Esophagus squamous epithelium (tissue), 5 donors: ENCODE results near the gene CCT5. TPM values are rescaled to one million over a fixed set of nuclear protein-coding genes. Genes with fewer than 3 reads are reported as not detected.
"Not testable (repeated sequence)": the region's sequence is repeated elsewhere in the genome, so short reads cannot be mapped to it uniquely, and the experiment has no call there.

Source experiments
- DNase-seq: peaks from one replicate; lab custom pipeline; 2025; lab: John Stamatoyannopoulos, UW
- H3K27ac ChIP-seq, 4 donors: fragments of 200-600 bp; sonication (generic); one replicate each; pipeline ENCODE4 v1.5.1; 2016 to 2019; ENCODE audit warnings: mild to moderate bottlenecking in 1 of 4
- H3K27me3 ChIP-seq, 4 donors: fragments of 200-600 bp; sonication (generic); 1 replicate in 3 of 4; 2 replicates in 1 of 4; pipeline versions ENCODE4 v1.5.1 to v1.6.0; 2017 to 2021; ENCODE audit warnings: antibody characterized with exemption in 1 of 4
- H3K36me3 ChIP-seq, 3 donors: fragments of 200-600 bp; sonication (generic); one replicate each; pipeline ENCODE4 v1.5.1; 2016 to 2019
- H3K4me1 ChIP-seq, 3 donors: fragments of 200-600 bp; sonication (generic); one replicate each; pipeline ENCODE4 v1.5.1; 2017 to 2019
- H3K4me3 ChIP-seq, 4 donors: fragments of 200-600 bp; sonication (generic); 1 replicate in 3 of 4; 2 replicates in 1 of 4; pipeline ENCODE4 v1.5.1; 2016 to 2019; ENCODE audit warnings: mild to moderate bottlenecking in 2 of 4, moderate library complexity in 1 of 4
- H3K9me3 ChIP-seq, 3 donors: fragments of 200-600 bp; sonication (generic); one replicate each; pipeline ENCODE4 v1.5.1; 2016 to 2019
- CTCF ChIP-seq, 6 experiments: fragments of 450-650 bp in 4 of 6; fragments of 200-600 bp in 2 of 6; sonication (generic) in 2 of 6; IDR thresholded peaks; one replicate each; pipeline ENCODE4 v1.5.1; 2016 to 2019; ENCODE audit warnings: antibody characterized with exemption in 6 of 6, mild to moderate bottlenecking in 4 of 6, moderate library complexity in 4 of 6
- POLR2A ChIP-seq, 4 donors: fragments of 450-650 bp; IDR thresholded peaks; one replicate each; pipeline ENCODE4 v1.6.1; 2017; ENCODE audit warnings: antibody characterized with exemption in 4 of 4, mild to moderate bottlenecking in 4 of 4, moderate library complexity in 3 of 4
- WGBS, 2 donors: methylation state at CpG; one replicate each; pipeline ENCODE4 v1.1.5; 2018; 5-methylcytosine and 5-hydroxymethylcytosine counted together
- intact Hi-C: fragments of 100-400 bp; cut with DNase I; formaldehyde crosslinking; loops from one replicate; pipeline ENCODE4 v1.15.0; 2022
- total RNA-seq, 4 donors: library from RNA; depleted of rRNA; stranded (reverse); fragments of >200 nt; gene quantifications; one replicate each; pipeline ENCODE4 v1.1.0, GENCODE V29; 2016
- donor health status: DM: yes; HTN: yes; CAD: no.

CCT5 gene
- total RNA-seq, 4 donors from 2014 or later, result 122 to 331 (median 226) TPM

DNA sequence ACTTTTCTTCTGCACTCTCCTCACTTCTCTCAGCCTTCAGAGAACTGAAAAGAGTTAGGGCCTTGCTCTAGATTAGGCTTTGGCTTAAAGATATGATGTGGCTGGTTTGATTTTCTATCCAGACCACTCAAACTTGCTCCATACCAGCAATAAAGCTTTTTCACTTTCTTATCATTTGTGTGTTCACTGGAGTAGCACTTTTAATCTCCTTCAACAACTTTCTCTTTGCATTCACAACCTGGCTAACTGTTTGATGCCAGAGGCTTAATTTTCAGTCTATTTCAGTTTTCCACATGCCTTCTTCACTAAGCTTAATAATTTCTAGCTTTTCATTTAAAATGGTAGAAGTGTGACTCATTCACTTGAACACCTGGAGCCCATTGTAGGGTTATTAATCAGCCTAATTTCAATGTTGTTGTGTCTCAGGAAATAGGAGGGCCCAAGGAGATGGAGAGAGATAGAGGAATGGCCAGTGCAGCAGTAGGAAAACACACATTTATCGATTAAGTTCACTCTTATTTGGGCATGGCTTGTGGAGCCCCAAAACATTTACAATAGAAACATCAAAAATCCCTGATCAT is 6.3 kb upstream of the CCT5 start:
- TF ChIP-seq POLR2A (IDR thresholded peaks at IDR 0.05) (no peak), CTCF (IDR thresholded peaks at IDR 0.05) (no peak)
- Histone ChIP-seq H3K27me3 (no peaks in the 10 kb centered on the region), H3K4me3 (no peak overlapping the region), H3K36me3 (peaks cover 0 to 4% (median 0%) of the 10 kb centered on the region in 3 donors), H3K27ac (no peak overlapping the region), H3K4me1 (peaks cover under 1 to 23% (median 7%) of the 10 kb centered on the region in 3 donors), H3K9me3 (no peaks in the 10 kb centered on the region)
- no peak for DNase-seq
- intact Hi-C loops, result no loop called here
- WGBS, 2 donors, result 52 to 58% methylated on average over 1 of the region's 1 CpG

DNA sequence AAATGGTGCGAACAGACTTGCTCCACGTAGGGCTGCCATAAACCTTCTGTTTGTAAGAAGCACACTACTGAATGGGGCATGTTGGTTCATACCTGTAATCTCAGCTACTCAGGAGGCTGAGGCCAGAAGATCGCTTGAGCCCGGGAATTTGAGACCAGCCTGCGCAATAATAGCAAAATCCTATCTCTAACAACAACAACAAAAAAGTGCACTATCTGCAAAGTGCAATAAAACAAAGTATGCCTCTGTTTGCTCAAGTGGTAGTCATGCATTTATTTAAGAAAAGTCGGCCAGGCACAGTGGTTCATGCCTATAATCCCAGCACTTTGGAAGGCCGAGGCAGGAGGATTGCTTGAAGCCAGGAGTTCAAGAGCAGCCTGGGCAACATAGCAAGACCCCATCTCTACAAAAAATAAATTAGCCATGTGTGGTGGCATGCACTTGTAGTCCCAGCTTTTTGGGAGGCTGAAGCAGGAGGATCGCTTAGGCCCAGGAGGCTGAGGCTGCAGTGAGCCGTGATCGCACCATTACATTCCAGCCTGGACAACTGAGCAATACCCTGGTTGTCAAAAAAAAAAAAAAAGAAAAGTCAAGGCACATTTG is 5.6 kb upstream of the CCT5 start:
- DNase-seq, result no peak
- WGBS, 2 donors, result 89 to 93% methylated on average over 8 to 10 of the region's 10 CpGs
- Histone ChIP-seq H3K36me3 (no peaks in the 10 kb centered on the region), H3K27ac (no peak overlapping the region), H3K4me1 (peaks cover 4 to 29% (median 11%) of the 10 kb centered on the region in 3 donors), H3K9me3 (no peaks in the 10 kb centered on the region), H3K27me3 (no peaks in the 10 kb centered on the region), H3K4me3 (no peak overlapping the region)
- TF ChIP-seq POLR2A (IDR thresholded peaks at IDR 0.05) (no peak), CTCF (IDR thresholded peaks at IDR 0.05) (no peak)
- intact Hi-C loops, result no loop called here

DNA sequence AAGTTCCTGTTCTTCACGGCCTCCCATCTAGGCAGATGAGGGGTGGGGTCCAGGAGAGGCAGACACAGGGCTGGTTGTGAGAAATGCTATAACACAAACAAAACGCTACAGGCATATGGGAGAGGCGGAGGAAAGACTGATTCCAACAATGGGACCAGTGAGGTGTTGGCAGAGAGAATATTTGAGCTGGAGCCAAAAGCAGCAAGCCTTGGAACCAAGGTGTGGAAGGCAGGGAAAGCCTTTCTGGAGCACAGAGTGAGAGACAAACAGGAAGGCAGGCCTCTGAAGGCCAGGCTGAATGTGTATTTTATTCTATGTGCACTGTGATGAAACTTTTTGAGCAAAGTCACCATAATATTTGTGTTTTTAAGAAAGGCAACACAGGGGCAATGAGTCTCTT is 3.3 kb upstream of the CCT5 start:
- no peak for DNase-seq
- H3K9me3 ChIP-seq, result no peaks in the 10 kb centered on the region
- H3K27ac ChIP-seq, result peak overlapping the region in 1 of 4 donors; percentile 8
- 51 to 64% methylated on average over 3 of the region's 3 CpGs for WGBS, 2 donors
- H3K36me3 ChIP-seq, result no peaks in the 10 kb centered on the region
- intact Hi-C loops, result no loop called here
- H3K4me1 ChIP-seq, result peaks cover 7 to 40% (median 19%) of the 10 kb centered on the region in 3 donors
- no peaks in the 10 kb centered on the region for H3K27me3 ChIP-seq
- H3K4me3 ChIP-seq, result no peak overlapping the region
- TF ChIP-seq POLR2A (IDR thresholded peaks at IDR 0.05) (no peak), CTCF (IDR thresholded peaks at IDR 0.05) (no peak)

- H3K27me3 ChIP-seq, H3K4me3 ChIP-seq, H3K36me3 ChIP-seq, intact Hi-C loops, DNase-seq, H3K9me3 ChIP-seq: not testable (repeated sequence)
- H3K4me1 ChIP-seq, result peaks cover 8 to 45% (median 23%) of the 10 kb centered on the region in 3 donors
- 82 to 91% methylated on average over 4 of the region's 4 CpGs for WGBS, 2 donors
- peak overlapping the region in 1 of 4 donors; percentile 8 for H3K27ac ChIP-seq
Observed at GRCh38 chr5:10247217-10247616, 2.9 kb upstream of the CCT5 start.

- 40 to 62% methylated on average over 27 of the region's 29 CpGs for WGBS, 2 donors
- H3K4me1 ChIP-seq, result peaks cover 8 to 59% (median 26%) of the 10 kb centered on the region in 3 donors
- intact Hi-C loops, result no loop called here
Observed at GRCh38 chr5:10248378-10249260, 1.5 kb upstream of the CCT5 start.

More at GRCh38 chr5:10248378-10249260, 1.5 kb upstream of the CCT5 start:
- H3K27me3 ChIP-seq, result no peaks in the 10 kb centered on the region
- H3K27ac ChIP-seq, result peak overlapping the region; percentile 93 to 98 (median 94)
- H3K4me3 ChIP-seq, result peak overlapping the region; percentile 73 to 96 (median 85)
- H3K9me3 ChIP-seq, result no peaks in the 10 kb centered on the region
- H3K36me3 ChIP-seq, result peaks cover 0 to 5% (median 0%) of the 10 kb centered on the region in 3 donors
- no peak for TF ChIP-seq CTCF (IDR thresholded peaks at IDR 0.05)
- TF ChIP-seq POLR2A (IDR thresholded peaks at IDR 0.05), result no peak
- DNase-seq, result no peak
